ENCODE data around the gene LAMC3. TPM values are rescaled to one million over a fixed set of nuclear protein-coding genes. Genes with fewer than 3 reads are reported as not detected.

Gene LAMC3
- total RNA-seq, 1 experiment from 2014 or later, result not detected

- intact Hi-C loops (cut with micrococcal nuclease), result no loop called here
- ChIA-PET POLR2A (interaction anchor here (1.3 kb wide), 1 partner anchor 21 kb away, joined by 4 read pairs; the partner anchor contains the start of gene NUP214), CTCF (interaction anchor here (0.7 kb wide), 1 partner anchor 158 kb away, joined by 3 read pairs; no protein-coding TSS in a partner anchor)
- Mint-ChIP-seq H3K27ac (ENCODE audit: low read depth, unreplicated experiment) (no peak overlapping the region), H3K27me3 (ENCODE audit: insufficient read depth, unreplicated experiment) (no peaks in the 10 kb centered on the region), H3K4me3 (ENCODE audit: unreplicated experiment) (no peak overlapping the region), H3K36me3 (ENCODE audit: insufficient read depth, unreplicated experiment) (no peaks in the 10 kb centered on the region), H3K9me3 (ENCODE audit: unreplicated experiment) (no peaks in the 10 kb centered on the region), H3K4me1 (ENCODE audit: insufficient read depth, unreplicated experiment) (no peaks in the 10 kb centered on the region)
- no peak for TF ChIP-seq CTCF (IDR thresholded peaks at IDR 0.05; ENCODE audit: unreplicated experiment)
- no peak for DNase-seq (ENCODE audit: unreplicated experiment)
- no TSS peak for BruUV-seq (replicated peaks)
Measured at GRCh38 chr9:131104016-131104740, 95.2 kb downstream of the LAMC3 start.

DNA sequence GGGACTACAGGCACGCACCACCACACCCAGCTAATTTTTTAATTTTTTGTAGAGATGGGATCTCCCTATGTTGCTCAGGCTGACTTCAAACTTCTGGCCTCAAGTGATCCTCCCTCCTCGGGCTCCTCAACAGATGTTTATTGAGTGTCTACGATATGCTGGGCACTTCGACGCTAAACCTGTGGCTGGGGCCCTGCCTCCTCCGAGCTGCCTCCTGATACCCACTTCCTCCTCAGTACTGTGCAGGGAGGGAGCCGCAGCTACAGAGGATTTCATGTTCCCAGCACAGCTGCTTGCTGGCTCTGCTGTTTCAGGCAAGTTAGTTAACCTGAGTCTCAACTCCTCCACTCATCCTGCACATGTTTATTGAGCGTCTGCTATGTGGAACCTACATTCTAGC, 97.0 kb downstream of the LAMC3 start:
- intact Hi-C loops (cut with micrococcal nuclease), result no loop called here
- Mint-ChIP-seq H3K27me3 (ENCODE audit: insufficient read depth, unreplicated experiment) (no peaks in the 10 kb centered on the region), H3K36me3 (ENCODE audit: insufficient read depth, unreplicated experiment) (no peaks in the 10 kb centered on the region), H3K4me1 (ENCODE audit: insufficient read depth, unreplicated experiment) (no peaks in the 10 kb centered on the region), H3K9me3 (ENCODE audit: unreplicated experiment) (no peaks in the 10 kb centered on the region), H3K4me3 (ENCODE audit: unreplicated experiment) (no peak overlapping the region), H3K27ac (ENCODE audit: low read depth, unreplicated experiment) (no peak overlapping the region)
- TF ChIP-seq CTCF (IDR thresholded peaks at IDR 0.05; ENCODE audit: unreplicated experiment), result no peak
- ChIA-PET POLR2A (interaction anchor here (0.5 to 0.8 kb wide), 2 partner anchors 83 to 144 kb away, joined by 3 read pairs; no protein-coding TSS in a partner anchor), CTCF (interaction anchor here (0.6 kb wide), 1 partner anchor 21 kb away, joined by 3 read pairs; no protein-coding TSS in a partner anchor)
- BruUV-seq (replicated peaks), result no TSS peak
- no peak for DNase-seq (ENCODE audit: unreplicated experiment)

DNA sequence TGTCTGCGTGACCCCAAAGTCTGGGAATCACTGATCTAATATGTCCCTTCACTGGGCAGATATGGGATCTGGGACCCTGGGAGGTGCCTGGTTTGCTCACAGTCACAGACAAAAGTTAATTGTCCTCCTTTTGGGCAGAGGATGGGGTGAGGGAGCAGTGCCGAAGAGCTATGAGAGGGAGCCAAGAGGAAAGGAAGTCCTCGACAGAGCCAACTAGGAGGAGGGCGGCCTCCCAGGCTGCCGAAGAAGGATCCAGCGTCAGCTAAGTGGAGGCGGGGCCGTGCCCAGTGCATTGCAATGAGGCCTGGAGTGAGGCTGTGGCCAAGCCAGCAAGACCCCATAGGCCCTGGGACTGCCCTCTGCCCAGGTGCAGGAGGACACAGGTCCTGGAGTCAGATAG, 98.8 kb downstream of the LAMC3 start:
- H3K4me1 Mint-ChIP-seq (ENCODE audit: insufficient read depth, unreplicated experiment), result peaks cover 2% of the 10 kb centered on the region
- CTCF ChIA-PET, result interaction anchor here (0.7 to 1.1 kb wide), 2 partner anchors 50 to 59 kb away, joined by 3 to 6 read pairs; no protein-coding TSS in a partner anchor
- H3K36me3 Mint-ChIP-seq (ENCODE audit: insufficient read depth, unreplicated experiment), result no peaks in the 10 kb centered on the region

More for the DNA sequence above, 98.8 kb downstream of the LAMC3 start:
- Mint-ChIP-seq H3K9me3 (ENCODE audit: unreplicated experiment) (no peaks in the 10 kb centered on the region), H3K4me3 (ENCODE audit: unreplicated experiment) (no peak overlapping the region), H3K27ac (ENCODE audit: low read depth, unreplicated experiment) (no peak overlapping the region), H3K27me3 (ENCODE audit: insufficient read depth, unreplicated experiment) (no peaks in the 10 kb centered on the region)
- TF ChIP-seq CTCF (IDR thresholded peaks at IDR 0.05; ENCODE audit: unreplicated experiment), result no peak
- DNase-seq (ENCODE audit: unreplicated experiment), result no peak
- POLR2A ChIA-PET, result no interaction called here
- intact Hi-C loops (cut with micrococcal nuclease), result no loop called here
- no TSS peak for BruUV-seq (replicated peaks)

Data from MCF 10A (cell line).